ENCODE results near the gene NT5DC3.
"Not testable (repeated sequence)": the region's sequence is repeated elsewhere in the genome, so short reads cannot be mapped to it uniquely, and the experiment has no call there.

NT5DC3 gene

GRCh38 chr12:103830730-103831320 is 10.2 kb downstream of the NT5DC3 start:
- DNase-seq = no peak

DNA sequence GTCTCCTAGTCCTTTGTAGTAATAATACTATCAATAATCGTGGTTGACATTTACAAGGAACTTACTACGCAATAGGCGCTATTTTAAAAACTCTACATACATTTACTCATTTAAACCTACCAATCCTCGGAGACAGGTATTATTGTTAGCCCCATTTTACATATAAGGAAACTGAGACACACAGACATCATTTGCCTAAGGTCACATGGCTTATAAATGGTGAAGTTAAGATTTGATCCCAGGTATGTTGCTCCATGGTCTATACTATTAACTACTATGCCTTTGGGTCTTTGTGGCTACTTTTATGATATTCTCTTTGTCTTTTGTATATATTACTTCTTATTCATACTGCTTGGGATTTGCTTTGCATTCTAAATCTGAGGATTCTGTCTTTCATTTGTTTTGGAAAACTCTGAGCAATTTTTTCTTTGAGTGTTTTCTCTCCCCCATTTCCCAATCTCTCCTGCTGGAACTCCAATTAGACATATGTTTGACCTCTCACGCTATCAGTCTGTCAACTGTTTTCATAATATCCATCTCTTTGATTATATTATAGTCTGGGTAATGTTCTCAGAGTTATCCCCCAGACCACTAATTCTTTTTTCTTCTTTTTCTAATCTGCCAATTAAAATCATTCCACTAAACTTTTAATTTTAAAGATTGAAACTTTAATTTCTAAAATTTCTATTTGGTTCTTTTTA is 10.9 kb downstream of the NT5DC3 start:
- no peak for DNase-seq

DNA sequence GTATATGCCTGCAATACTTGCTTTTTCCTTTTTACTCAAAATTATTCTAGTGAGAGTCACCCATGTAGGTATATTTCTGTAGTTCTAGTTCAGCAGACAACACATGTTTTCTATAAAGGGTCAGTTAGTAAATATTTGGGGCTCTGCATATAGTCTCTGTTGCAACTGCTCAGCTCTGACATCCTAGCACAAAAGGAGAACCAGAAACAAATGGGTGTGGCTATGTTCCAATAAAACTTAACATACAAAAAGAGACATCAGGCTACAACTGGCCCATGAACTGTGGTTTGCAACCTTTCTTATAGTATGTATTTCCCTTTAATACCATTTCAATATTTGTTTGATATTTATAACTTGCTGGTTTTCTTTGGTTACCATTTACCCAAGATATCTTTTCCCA is 11.9 kb downstream of the NT5DC3 start:
- DNase-seq = no peak

- DNase-seq = no peak
Observed at GRCh38 chr12:103827911-103828391, 13.1 kb downstream of the NT5DC3 start.

DNA sequence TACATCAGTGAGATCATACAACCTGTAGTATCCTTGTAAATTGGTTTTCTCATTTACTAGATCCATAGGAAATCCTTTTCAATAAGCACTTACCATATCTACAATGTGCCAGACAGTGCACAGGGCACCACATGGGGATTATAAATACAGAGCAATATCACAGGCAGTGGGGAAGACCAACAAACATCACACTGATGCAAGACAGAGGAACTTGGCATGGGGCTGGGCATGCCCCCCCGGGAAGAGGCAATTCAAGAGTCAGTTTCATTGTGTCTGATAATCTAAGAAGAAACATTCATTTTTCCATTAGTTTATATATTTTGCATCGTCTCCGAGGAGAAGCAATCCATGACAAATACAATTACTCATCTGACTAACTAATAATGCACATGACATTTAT is 16.2 kb downstream of the NT5DC3 start:
- DNase-seq = no peak

DNA sequence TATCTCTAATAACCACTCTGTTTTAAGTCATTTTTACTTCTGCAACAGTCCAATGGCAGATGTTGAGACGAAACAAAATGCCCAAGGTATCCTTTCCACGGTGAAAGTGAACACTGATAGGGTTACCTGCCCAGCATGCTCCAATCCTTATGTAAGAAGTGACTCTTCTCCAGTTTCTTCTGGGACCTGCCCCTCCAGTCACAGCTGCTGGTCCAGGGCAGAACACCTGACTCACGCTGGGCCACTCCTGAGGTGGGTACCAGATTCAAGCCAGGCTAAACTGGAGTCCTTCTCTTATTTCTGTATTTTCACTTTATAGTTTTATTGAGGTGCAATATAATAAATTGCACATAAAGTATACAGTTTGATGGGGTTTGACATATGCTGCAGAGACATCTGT is 16.7 kb downstream of the NT5DC3 start:
- DNase-seq = no peak

DNA sequence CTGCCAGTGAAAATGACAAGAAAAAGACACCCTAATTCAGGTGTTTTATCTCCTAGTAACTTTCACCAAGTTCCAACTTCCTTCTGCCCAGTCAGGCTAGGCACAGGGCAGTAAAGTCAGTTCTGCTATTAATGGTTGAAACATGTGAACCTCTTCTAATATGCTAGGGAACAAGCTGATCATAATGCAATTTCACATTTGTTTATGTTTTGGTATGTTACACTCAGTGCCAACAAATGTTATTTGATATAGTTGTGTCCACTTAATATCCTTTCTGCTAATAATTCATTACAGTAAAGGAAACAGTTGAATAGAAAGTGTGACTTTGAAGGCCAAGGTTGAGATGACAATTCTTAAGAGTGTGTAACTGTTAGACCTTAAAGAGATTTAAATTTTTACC is 17.2 kb downstream of the NT5DC3 start:
- DNase-seq = no peak

GRCh38 chr12:103821773-103822172 is 19.3 kb downstream of the NT5DC3 start:
- no peak for DNase-seq

DNA sequence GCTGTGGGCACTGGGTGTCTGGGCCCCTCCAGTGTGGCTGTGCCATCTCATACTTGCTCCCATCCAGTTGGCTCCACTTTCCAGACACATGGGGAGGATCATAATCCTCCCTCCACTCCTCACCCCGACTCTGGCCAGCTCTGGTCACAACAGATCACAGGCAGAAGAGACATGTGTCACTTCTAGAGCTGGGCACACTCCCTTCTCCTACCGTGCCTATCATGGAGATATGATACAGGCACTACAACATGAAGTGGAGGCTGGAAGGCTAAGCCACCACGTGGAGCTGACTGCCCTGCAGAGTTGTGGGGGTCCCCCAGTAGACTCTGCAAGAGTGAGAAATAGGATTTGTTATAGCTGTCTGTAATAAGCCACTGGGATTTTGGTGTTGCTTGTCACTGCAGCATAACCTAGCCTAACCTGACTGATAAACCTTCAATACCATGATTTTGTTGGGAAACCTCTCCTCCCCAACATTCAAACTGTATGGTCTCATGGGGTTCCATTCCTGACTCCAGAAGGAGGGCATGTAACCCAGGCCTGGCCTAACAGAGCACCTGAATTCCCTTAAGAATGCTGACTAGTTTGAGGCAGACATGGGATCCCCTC is 20.0 kb downstream of the NT5DC3 start:
- DNase-seq = no peak

GRCh38 chr12:103820361-103820760 is 20.7 kb downstream of the NT5DC3 start:
- no peak for DNase-seq

DNA sequence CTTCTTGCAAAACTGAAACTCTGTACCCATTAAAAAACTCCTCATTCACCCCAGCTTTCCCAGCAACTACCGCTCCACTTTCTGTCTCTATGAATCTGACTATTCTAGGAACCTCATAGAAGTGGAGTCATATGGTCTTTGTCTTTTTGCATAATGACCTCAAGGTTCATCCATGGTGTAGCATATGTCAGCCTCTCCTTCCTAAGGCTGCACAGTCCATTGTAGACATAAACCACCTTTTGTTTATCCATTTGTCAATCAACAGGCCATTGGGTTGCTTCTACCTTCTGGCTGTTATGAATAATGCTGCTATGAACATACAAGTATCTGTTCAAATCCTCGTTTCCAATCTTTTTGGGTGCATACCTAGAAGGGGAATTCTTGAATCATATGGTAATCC is 21.1 kb downstream of the NT5DC3 start:
- no peak for DNase-seq

DNA sequence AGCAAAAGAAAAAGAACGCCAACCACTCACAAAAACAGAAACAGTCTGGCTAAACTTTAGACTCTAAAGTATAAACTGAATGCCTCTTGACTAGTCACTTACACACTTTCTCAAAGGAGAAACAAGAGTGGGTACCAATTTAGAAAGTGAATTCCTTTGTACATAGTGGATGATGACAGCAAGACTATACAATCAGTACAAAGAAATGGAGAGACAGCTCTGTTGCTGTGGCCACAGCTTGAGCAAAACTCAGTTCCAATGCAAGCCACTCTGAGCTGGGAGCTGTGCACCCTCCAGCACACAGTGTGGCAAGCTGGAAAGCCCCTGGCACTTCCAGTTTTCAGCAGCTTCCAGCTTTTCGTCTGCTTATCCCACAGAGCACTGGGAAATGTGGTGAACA is 21.7 kb downstream of the NT5DC3 start:
- DNase-seq = no peak

GRCh38 chr12:103817791-103818190 is 23.2 kb downstream of the NT5DC3 start:
- DNase-seq = no peak

DNA sequence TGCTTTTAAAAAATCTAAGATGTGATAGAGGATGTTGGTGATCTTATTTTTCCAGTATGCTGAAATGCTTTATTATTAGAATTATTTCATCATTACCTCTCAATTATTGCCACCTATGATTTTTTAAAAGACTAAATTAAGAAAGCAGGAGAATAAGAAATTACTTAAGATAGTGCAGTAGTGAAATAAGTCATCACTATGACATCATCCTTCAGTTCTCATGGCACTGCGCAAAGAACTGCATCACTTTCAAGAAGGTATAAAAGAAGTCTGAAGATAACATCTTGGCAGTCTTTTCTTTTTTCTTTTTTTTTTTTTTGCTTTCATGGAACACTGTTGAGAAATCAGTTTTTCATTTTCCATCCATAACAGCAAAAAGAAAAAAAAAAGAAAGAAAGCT is 24.4 kb downstream of the NT5DC3 start:
- no peak for DNase-seq

- no peak for DNase-seq
Observed at GRCh38 chr12:103814436-103814835, 26.6 kb downstream of the NT5DC3 start.

DNA sequence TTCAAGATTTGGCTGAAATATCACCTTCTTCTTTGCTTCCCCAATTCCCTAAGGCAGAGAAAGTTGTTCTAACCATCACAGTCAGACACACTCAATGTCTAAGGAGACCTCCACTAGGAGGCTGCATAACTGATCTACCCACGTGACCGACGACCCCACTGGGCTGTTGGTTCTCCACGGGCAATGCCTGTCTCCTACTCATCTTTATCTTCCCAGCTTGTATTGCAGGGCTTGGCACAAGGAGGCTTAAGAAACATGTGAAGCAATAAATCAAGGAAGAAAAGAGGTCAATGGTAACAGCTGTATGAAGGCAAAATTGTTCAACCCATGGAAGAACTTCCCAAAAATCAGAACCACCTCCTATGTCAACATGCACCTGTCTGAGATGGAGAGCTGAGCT is 27.1 kb downstream of the NT5DC3 start:
- DNase-seq = no peak

- DNase-seq = no peak
Observed at GRCh38 chr12:103813426-103813825, 27.6 kb downstream of the NT5DC3 start.

DNA sequence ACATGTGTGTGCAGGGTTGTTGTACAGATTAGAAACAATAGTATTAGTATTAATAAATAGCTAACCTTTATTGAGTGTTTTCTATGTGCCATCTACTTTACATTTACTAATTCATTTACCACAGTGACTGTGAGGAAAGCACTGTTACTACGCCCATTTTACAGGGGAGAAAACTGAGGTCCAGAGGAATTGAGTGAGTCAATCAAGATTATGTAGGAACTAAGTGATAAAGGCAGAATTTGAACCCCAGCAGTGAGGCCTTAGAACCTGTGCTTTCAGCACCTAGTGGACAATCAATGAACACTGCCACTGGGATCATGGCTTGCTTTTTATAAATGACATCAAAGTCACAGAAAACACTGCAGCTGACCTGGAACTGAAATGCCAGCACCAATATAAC is 28.2 kb downstream of the NT5DC3 start:
- no peak for DNase-seq

DNA sequence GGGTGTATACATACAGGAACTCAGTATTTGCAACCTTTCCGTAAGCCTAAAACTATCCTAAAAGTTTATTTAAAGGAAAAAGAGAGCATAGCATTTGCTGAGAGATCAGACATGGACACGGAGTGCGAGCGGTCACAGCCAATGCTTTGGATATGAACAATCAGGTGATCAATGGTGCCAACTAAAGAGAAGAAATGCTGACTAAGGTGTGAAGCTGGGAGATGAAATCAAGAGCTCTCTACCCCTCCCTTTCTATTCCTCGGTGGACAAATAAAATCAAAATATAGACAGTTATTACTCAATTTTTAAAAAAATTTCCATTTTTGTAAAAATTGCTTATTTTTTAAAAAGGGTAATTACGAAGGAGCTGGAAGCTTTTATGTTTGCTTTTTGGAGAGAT is 29.2 kb downstream of the NT5DC3 start:
- DNase-seq = no peak

DNA sequence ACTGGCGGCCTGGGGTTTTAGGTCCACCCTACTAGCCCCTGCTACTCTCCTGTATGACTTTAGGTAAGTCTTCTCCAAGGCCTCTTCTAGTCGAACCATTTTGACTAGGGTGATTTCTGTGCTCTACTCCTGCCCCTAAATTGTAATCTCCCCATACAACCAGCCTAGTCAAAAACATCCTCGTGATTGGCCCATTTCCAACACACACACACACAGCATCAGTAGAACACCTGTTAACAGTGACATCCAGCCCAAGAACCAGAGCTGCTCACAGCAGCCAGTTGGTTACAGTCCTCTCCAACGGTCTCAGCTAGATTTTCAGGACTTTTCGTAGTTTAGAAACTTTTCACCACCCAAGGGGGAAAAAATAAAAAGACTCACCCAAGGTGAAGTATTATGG is 30.9 kb downstream of the NT5DC3 start:
- no peak for DNase-seq

GRCh38 chr12:103809639-103810038 is 31.4 kb downstream of the NT5DC3 start:
- not testable (repeated sequence) for DNase-seq

DNA sequence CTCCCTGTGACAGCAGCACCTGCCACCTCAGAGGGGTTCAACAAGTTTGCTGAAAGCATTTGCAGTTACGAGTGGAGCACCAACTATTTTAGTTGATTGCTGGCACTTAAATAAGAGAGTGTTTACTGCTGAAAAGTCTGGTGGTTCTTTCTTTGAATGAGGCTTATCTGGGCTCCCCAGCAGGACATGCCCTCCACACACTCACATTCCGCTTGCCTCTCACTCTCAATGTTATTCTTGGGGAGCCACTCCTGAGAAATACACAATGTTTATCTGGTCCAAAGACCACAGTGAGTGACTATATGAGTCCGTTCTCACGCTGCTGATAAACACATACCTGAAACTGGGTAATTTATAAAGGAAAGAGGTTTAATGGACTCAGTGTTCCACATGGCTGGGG is 31.9 kb downstream of the NT5DC3 start:
- DNase-seq = no peak

GRCh38 chr12:103808239-103808880 is 32.7 kb downstream of the NT5DC3 start:
- no peak for DNase-seq
